ENCODE measurements around the gene C1QBP. TPM values are rescaled to one million over a fixed set of nuclear protein-coding genes. Genes with fewer than 3 reads are reported as not detected.

Gene C1QBP
- total RNA-seq, 1 donor, result 137 TPM

DNA sequence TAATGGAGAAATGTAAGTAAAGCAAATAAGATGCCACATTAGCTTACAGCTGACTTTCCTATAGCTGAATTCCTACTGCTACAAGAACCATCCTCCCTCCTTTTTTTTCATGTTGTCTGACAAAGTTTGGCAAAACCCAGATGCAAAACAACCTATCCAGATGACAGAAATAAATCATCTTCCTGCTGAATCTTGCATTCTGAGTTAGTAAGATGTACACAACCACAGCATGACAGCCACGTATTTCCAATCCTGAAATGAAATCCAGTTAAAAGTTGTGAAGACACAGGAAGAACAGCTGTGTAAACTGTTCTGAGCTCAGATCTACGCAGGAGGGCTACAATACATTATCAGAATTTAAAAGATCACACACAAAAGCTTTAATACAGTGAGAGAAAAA is 35.0 kb upstream of the C1QBP start:
- Histone ChIP-seq H3K27ac (ENCODE audit: low read depth, low read length) (no peak overlapping the region), H3K4me1 (ENCODE audit: insufficient read depth, low read length) (no peaks in the 10 kb centered on the region), H3K9me3 (ENCODE audit: low read depth, low read length) (no peaks in the 10 kb centered on the region), H2AFZ (ENCODE audit: low read length) (no peak overlapping the region), H3K4me3 (ENCODE audit: insufficient read depth, low read length) (no peak overlapping the region), H3K79me2 (ENCODE audit: insufficient read depth, low read length) (peaks cover 16% of the 10 kb centered on the region), H3K4me2 (ENCODE audit: insufficient read depth, low read length) (no peak overlapping the region), H3K36me3 (ENCODE audit: insufficient read depth, low read length) (peaks cover 53% of the 10 kb centered on the region), H3K27me3 (ENCODE audit: insufficient read depth, low read length) (no peaks in the 10 kb centered on the region), H4K20me1 (ENCODE audit: insufficient read depth, low read length) (no peaks in the 10 kb centered on the region)
- TF ChIP-seq, protein P1, sequence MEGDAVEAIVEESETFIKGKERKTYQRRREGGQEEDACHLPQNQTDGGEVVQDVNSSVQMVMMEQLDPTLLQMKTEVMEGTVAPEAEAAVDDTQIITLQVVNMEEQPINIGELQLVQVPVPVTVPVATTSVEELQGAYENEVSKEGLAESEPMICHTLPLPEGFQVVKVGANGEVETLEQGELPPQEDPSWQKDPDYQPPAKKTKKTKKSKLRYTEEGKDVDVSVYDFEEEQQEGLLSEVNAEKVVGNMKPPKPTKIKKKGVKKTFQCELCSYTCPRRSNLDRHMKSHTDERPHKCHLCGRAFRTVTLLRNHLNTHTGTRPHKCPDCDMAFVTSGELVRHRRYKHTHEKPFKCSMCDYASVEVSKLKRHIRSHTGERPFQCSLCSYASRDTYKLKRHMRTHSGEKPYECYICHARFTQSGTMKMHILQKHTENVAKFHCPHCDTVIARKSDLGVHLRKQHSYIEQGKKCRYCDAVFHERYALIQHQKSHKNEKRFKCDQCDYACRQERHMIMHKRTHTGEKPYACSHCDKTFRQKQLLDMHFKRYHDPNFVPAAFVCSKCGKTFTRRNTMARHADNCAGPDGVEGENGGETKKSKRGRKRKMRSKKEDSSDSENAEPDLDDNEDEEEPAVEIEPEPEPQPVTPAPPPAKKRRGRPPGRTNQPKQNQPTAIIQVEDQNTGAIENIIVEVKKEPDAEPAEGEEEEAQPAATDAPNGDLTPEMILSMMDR (IDR thresholded peaks at IDR 0.05; ENCODE audit: extremely low read depth, low read depth, low read length), result no peak
- DNase-seq (ENCODE audit: insufficient read length, low spot score, missing footprints), result no peak

DNA sequence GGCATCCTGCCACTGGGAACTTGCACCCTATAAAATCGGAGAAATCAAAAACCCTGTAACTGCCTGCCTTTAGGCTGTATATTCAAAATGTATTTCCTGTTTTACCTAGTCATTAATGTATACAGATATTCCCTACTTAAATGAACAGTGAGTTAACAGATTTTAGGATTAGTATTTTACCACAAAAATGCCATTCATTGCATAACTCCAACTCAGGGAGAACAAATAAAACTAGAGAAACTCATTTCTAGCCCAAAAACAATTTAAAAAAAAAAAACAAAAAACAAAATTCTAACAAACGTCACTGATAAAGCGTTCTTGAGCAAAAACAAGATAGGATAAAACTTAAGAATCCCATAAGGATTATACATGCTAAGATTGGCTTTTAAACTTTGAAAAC is 33.6 kb upstream of the C1QBP start:
- Histone ChIP-seq H4K20me1 (ENCODE audit: insufficient read depth, low read length) (no peaks in the 10 kb centered on the region), H3K4me2 (ENCODE audit: insufficient read depth, low read length) (no peak overlapping the region), H2AFZ (ENCODE audit: low read length) (no peak overlapping the region), H3K79me2 (ENCODE audit: insufficient read depth, low read length) (peaks cover 20% of the 10 kb centered on the region), H3K27me3 (ENCODE audit: insufficient read depth, low read length) (no peaks in the 10 kb centered on the region), H3K4me1 (ENCODE audit: insufficient read depth, low read length) (no peaks in the 10 kb centered on the region), H3K36me3 (ENCODE audit: insufficient read depth, low read length) (peaks cover 39% of the 10 kb centered on the region), H3K9me3 (ENCODE audit: low read depth, low read length) (no peaks in the 10 kb centered on the region), H3K27ac (ENCODE audit: low read depth, low read length) (no peak overlapping the region), H3K4me3 (ENCODE audit: insufficient read depth, low read length) (no peak overlapping the region)
- DNase-seq (ENCODE audit: insufficient read length, low spot score, missing footprints), result no peak
- TF ChIP-seq, protein P1 (IDR thresholded peaks at IDR 0.05; ENCODE audit: extremely low read depth, low read depth, low read length), result no peak

DNA sequence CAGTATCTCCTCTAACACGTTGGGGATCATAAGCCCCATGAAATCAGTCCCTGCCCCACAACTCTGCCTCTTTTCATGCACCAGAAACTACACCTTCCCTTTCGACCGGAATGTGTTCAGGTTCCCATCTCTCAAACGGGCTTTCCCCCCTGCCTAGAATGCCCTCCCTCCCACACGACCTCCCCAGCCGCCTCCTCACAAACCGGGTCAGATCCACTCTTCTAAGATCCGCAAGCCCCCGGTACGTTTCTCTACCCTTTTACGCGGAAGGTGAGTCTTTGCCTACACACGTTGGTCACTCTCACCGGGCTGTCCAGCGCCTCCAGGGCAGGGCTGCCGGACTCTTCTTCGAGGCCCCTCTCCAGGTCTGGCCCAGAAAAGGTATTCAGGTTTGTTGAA is 29.1 kb upstream of the C1QBP start:
- H3K79me2 ChIP-seq (ENCODE audit: insufficient read depth, low read length), result peaks cover 54% of the 10 kb centered on the region
- peak overlapping the region; percentile 85 for H3K4me3 ChIP-seq (ENCODE audit: insufficient read depth, low read length)
- H2AFZ ChIP-seq (ENCODE audit: low read length), result peak overlapping the region; percentile 90
- H3K9me3 ChIP-seq (ENCODE audit: low read depth, low read length), result no peaks in the 10 kb centered on the region
- H3K4me1 ChIP-seq (ENCODE audit: insufficient read depth, low read length), result peaks cover 10% of the 10 kb centered on the region
- H3K27me3 ChIP-seq (ENCODE audit: insufficient read depth, low read length), result no peaks in the 10 kb centered on the region
- H4K20me1 ChIP-seq (ENCODE audit: insufficient read depth, low read length), result peaks cover 16% of the 10 kb centered on the region
- H3K4me2 ChIP-seq (ENCODE audit: insufficient read depth, low read length), result peak overlapping the region; percentile 96
- H3K36me3 ChIP-seq (ENCODE audit: insufficient read depth, low read length), result peaks cover 9% of the 10 kb centered on the region
- H3K27ac ChIP-seq (ENCODE audit: low read depth, low read length), result peak overlapping the region; percentile 63
- DNase-seq (ENCODE audit: insufficient read length, low spot score, missing footprints), result no peak
- TF ChIP-seq, protein P1 (IDR thresholded peaks at IDR 0.05; ENCODE audit: extremely low read depth, low read depth, low read length), result no peak

DNA sequence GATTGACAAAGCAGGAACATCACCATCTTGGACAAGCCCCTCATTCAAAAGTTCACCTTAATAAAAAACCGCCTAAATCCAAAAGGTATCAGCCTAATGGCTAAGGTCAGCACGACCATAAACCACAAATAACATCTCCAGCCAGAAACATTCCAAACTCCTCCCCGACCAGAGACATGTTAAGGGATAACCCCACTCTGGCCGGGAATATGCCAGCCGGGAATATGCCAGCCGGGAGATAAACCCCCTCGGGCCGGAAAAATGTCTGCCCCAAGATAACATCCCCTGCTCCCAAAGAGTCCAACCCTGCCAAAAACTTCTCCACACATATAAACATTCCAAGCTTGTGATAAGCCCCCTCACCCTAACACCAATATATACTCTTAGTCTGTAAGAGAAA is 28.5 kb upstream of the C1QBP start:
- Histone ChIP-seq H3K4me2 (ENCODE audit: insufficient read depth, low read length) (peak overlapping the region; percentile 96), H3K4me1 (ENCODE audit: insufficient read depth, low read length) (peaks cover 10% of the 10 kb centered on the region), H3K4me3 (ENCODE audit: insufficient read depth, low read length) (peak overlapping the region; percentile 85), H2AFZ (ENCODE audit: low read length) (peak overlapping the region; percentile 90), H3K27me3 (ENCODE audit: insufficient read depth, low read length) (no peaks in the 10 kb centered on the region), H3K79me2 (ENCODE audit: insufficient read depth, low read length) (peaks cover 61% of the 10 kb centered on the region), H3K36me3 (ENCODE audit: insufficient read depth, low read length) (peaks cover 10% of the 10 kb centered on the region), H3K9me3 (ENCODE audit: low read depth, low read length) (no peaks in the 10 kb centered on the region), H4K20me1 (ENCODE audit: insufficient read depth, low read length) (peaks cover 17% of the 10 kb centered on the region), H3K27ac (ENCODE audit: low read depth, low read length) (peak overlapping the region; percentile 1)
- DNase-seq (ENCODE audit: insufficient read length, low spot score, missing footprints), result no peak
- TF ChIP-seq, protein P1 (IDR thresholded peaks at IDR 0.05; ENCODE audit: extremely low read depth, low read depth, low read length), result no peak
